Neuronal stem cell (in vitro differentiated cells): ENCODE results near the gene STIMATE. TPM values are rescaled to one million over a fixed set of nuclear protein-coding genes. Genes with fewer than 3 reads are reported as not detected.

Experiments
- DNase-seq: peaks from one replicate; pipeline ENCODE4 v3.0.0-alpha.2; 2013; ENCODE audit warnings: low spot score
- H2AFZ ChIP-seq: one replicate; pipeline ENCODE4 v1.6.1; 2013; ENCODE audit warnings: mild to moderate bottlenecking, low read length, inconsistent platforms
- H2AK5ac ChIP-seq: 2 replicates; pipeline ENCODE4 v1.6.1; 2013; ENCODE audit warnings: low read depth, mild to moderate bottlenecking, inconsistent platforms, low read length, moderate library complexity, mixed read lengths
- H2BK120ac ChIP-seq: 2 replicates; pipeline ENCODE4 v1.6.1; 2013; ENCODE audit warnings: low read depth, mild to moderate bottlenecking, inconsistent platforms, low read length, moderate library complexity, mixed read lengths
- H2BK12ac ChIP-seq: one replicate; pipeline ENCODE4 v1.6.1; 2013; ENCODE audit warnings: low read length, inconsistent platforms
- H2BK15ac ChIP-seq: 2 replicates; pipeline ENCODE4 v1.6.1; 2013; ENCODE audit warnings: mild to moderate bottlenecking, low read length, inconsistent platforms, mixed read lengths
- H2BK5ac ChIP-seq: one replicate; pipeline ENCODE4 v1.6.1; 2013; ENCODE audit warnings: inconsistent platforms, mild to moderate bottlenecking, low read length, moderate library complexity
- H3K14ac ChIP-seq: one replicate; pipeline ENCODE4 v1.6.1; 2013; ENCODE audit warnings: low read length, inconsistent platforms
- H3K18ac ChIP-seq: 2 replicates; pipeline ENCODE4 v1.6.1; 2013; ENCODE audit warnings: low read length, inconsistent platforms
- H3K23ac ChIP-seq: 2 replicates; pipeline ENCODE4 v1.6.1; 2013; ENCODE audit warnings: low read depth, mild to moderate bottlenecking, mixed read lengths, low read length, inconsistent platforms; ENCODE audit not compliant: poor library complexity
- H3K27ac ChIP-seq: replicated peaks from 3 replicates; pipeline ENCODE4 v1.5.1; 2013; ENCODE audit warnings: low read length, inconsistent platforms
- H3K27me3 ChIP-seq, 3 experiments: 2 replicates each; pipeline ENCODE4 v1.6.1; 2013; ENCODE audit warnings: low read length in 3 of 3, mild to moderate bottlenecking in 2 of 3, inconsistent platforms in 1 of 3, low read depth in 1 of 3, mixed read lengths in 1 of 3, moderate library complexity in 1 of 3; ENCODE audit not compliant: control insufficient read depth in 3 of 3, insufficient read depth in 3 of 3
- H3K36me3 ChIP-seq, 2 donors: replicated peaks in 1 of 2; 2 replicates each; pipeline ENCODE4 v1.6.1; 2013; ENCODE audit warnings: low read length in 2 of 2; ENCODE audit not compliant: control insufficient read depth in 2 of 2, insufficient read depth in 2 of 2
- H3K4ac ChIP-seq: 2 replicates; pipeline ENCODE4 v1.6.1; 2013; ENCODE audit warnings: inconsistent platforms, mild to moderate bottlenecking, low read length, moderate library complexity
- H3K4me1 ChIP-seq, 2 donors: 1 replicate in 1 of 2; 2 replicates in 1 of 2; pipeline ENCODE4 v1.6.1; 2013; ENCODE audit warnings: low read length in 2 of 2, low read depth in 1 of 2; ENCODE audit not compliant: control insufficient read depth in 2 of 2, insufficient read depth in 1 of 2
- H3K4me2 ChIP-seq: one replicate; pipeline ENCODE4 v1.6.1; 2013; ENCODE audit warnings: mild to moderate bottlenecking, low read length, inconsistent platforms; ENCODE audit not compliant: insufficient read depth, poor library complexity, severe bottlenecking
- H3K4me3 ChIP-seq, 2 donors: 2 replicates each; pipeline ENCODE4 v1.5.1; 2013; ENCODE audit warnings: low read length in 2 of 2, mild to moderate bottlenecking in 2 of 2, inconsistent platforms in 1 of 2, moderate library complexity in 1 of 2
- H3K79me1 ChIP-seq: one replicate; pipeline ENCODE4 v1.6.1; 2013; ENCODE audit warnings: low read depth, mild to moderate bottlenecking, inconsistent platforms, low read length, moderate library complexity
- H3K9ac ChIP-seq: one replicate; pipeline ENCODE4 v1.6.1; 2013; ENCODE audit warnings: mild to moderate bottlenecking, low read depth, low read length, inconsistent platforms; ENCODE audit not compliant: poor library complexity
- H3K9me3 ChIP-seq, 2 donors: replicated peaks in 1 of 2; 2 replicates each; pipeline versions ENCODE3 to v1.6.1; 2013; ENCODE audit warnings: low read length in 2 of 2, mild to moderate bottlenecking in 2 of 2, inconsistent platforms in 1 of 2, low read depth in 1 of 2, mixed read lengths in 1 of 2, moderate library complexity in 1 of 2; ENCODE audit not compliant: control insufficient read depth in 2 of 2, insufficient read depth in 1 of 2
- H4K8ac ChIP-seq: one replicate; pipeline ENCODE4 v1.6.1; 2013; ENCODE audit warnings: low read depth, mild to moderate bottlenecking, inconsistent platforms, low read length, moderate library complexity
- H4K91ac ChIP-seq: one replicate; pipeline ENCODE4 v1.6.1; 2013; ENCODE audit warnings: low read length, low read depth, mild to moderate bottlenecking, inconsistent platforms; ENCODE audit not compliant: poor library complexity
- WGBS, 2 donors: extraction: QIAGEN DNeasy Blood & Tissue Kit; methylation state at CpG; one replicate each; pipeline ENCODE4 v1.1.7; 2013; ENCODE audit warnings: missing lambda C conversion rate in 2 of 2, mixed read lengths in 1 of 2; ENCODE audit not compliant: insufficient read length in 2 of 2, insufficient replicate concordance in 1 of 2; ENCODE audit errors: extremely low coverage in 2 of 2; 5-methylcytosine and 5-hydroxymethylcytosine counted together
- small RNA-seq: library from polyadenylated mRNA; stranded (forward); fragments of <200 nt; extraction: miRNeasy Mini kit (QIAGEN cat#:217004); gene quantifications from one replicate; pipeline ENCODE3, GENCODE V24; 2013; ENCODE audit not compliant: insufficient read depth

Gene STIMATE

DNA sequence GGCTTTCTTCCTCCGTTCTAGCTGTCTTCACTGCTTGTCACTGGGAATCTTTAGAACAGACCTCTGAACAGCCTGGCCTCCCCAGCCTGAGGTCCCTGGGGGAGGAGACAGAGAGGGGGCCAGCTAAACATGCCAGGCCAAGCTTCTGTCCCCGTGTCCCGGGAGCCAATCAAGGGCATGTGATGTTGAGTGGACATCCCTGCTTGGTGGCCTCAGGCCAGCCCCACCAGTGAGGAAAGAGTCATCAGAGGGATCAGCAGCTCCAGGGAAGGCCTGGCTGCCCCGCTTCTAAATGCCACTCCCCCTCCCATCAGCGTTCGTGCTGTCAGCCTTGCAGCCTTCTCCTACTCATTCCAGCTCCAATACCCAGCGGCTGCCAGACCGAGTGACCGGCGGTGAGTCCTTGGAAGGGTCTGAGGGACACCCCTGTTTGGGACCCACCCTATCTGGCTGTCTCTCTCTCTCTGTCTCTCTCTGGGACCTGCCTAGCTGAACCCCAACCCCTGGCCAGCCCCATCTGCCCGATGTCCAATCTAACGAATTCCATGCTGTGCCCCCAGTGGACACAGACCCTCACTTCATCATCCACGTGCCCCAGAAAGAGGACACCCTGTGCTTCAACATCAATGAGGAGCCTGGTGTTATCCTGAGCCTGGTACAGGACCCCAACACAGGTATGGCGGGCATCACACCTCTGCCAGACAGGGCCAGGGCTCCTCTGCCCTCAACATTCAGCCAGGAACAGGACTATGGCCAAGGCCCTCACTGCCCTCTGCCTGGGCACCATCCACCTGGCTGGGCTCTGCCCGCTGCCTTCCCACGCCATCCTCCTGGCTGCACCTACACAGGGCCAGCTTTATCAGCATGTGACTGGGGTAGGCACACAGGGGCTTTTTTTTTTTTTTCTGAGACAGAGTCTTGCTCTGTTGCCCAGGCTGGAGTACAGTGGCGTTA lies 109.4 kb downstream of the STIMATE start:
- Histone ChIP-seq H2AK5ac (no peak overlapping the region), H3K14ac (no peak overlapping the region), H3K23ac (no peak overlapping the region), H3K9me3 (no peaks in the 10 kb centered on the region), H3K79me1 (no peaks in the 10 kb centered on the region), H3K36me3 (no peaks in the 10 kb centered on the region), H4K91ac (no peak overlapping the region), H2AFZ (peak overlapping the region; percentile 42), H3K27me3 (peaks cover 0 to 17% (median 0%) of the 10 kb centered on the region in 3 experiments), H3K4me1 (peaks cover 0 to 3% of the 10 kb centered on the region in 2 donors), H3K4me3 (no peak overlapping the region), H3K4me2 (no peak overlapping the region), H3K4ac (no peak overlapping the region), H4K8ac (peak overlapping the region; percentile 19), H3K9ac (no peak overlapping the region), H2BK15ac (no peak overlapping the region), H2BK120ac (no peak overlapping the region), H3K18ac (peak overlapping the region; percentile 39), H3K27ac (no peak overlapping the region), H2BK12ac (no peak overlapping the region), H2BK5ac (no peak overlapping the region)
- WGBS, 2 donors, result no CpG with 5 or more reads among the region's 17 CpGs
- DNase-seq, result no peak

DNA sequence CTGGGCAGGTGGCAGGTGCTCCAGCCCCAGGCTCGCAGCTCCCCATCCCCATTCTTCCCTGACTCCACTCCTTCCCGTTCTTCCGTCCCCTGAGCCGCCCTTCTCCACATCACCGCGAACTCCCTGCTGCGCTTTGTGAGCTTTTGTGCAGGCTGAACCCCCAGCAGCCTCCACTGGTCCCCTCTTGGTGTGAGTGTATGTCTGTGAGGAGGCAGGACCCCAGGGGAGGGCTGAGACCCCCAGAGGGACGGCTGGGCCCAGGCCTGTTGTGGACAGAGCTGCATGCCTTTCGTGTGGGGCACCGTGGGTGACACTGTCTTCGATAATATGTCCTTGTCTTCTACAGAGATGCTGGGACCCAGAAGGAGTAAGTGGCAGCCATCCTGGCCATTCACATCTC lies 110.1 kb downstream of the STIMATE start:
- Histone ChIP-seq H2AK5ac (no peak overlapping the region), H3K4me3 (no peak overlapping the region), H3K4ac (no peak overlapping the region), H3K23ac (no peak overlapping the region), H2BK5ac (no peak overlapping the region), H3K18ac (peak overlapping the region; percentile 11), H2BK12ac (no peak overlapping the region), H3K79me1 (no peaks in the 10 kb centered on the region), H2BK120ac (no peak overlapping the region), H3K4me1 (peaks cover 0 to 3% of the 10 kb centered on the region in 2 donors), H2BK15ac (no peak overlapping the region), H4K8ac (peak overlapping the region; percentile 19), H3K27me3 (peaks cover 0 to 16% (median 0%) of the 10 kb centered on the region in 3 experiments), H3K9me3 (no peaks in the 10 kb centered on the region), H3K14ac (no peak overlapping the region), H2AFZ (peak overlapping the region; percentile 42), H3K4me2 (no peak overlapping the region), H3K27ac (no peak overlapping the region), H4K91ac (no peak overlapping the region), H3K9ac (no peak overlapping the region), H3K36me3 (no peaks in the 10 kb centered on the region)
- WGBS, 2 donors, result no CpG with 5 or more reads among the region's 11 CpGs
- no peak for DNase-seq

Small RNAs within 50 kb of the gene (small RNA-seq; reads per million reads assigned to genes)
- not detected for gene MIR8064
- not detected for gene MUSTN1
